IPS-NIHi7 (cell line): ENCODE data around the gene CCT2.
"Not testable (repeated sequence)": the region's sequence is repeated elsewhere in the genome, so short reads cannot be mapped to it uniquely, and the experiment has no call there.

ENCODE experiments used
- DNase-seq: peaks from one replicate; pipeline ENCODE4 v3.0.0; 2012; ENCODE audit warnings: mixed read lengths; ENCODE audit errors: extremely low spot score

CCT2 gene

GRCh38 chr12:69588527-69588926 is 3.3 kb downstream of the CCT2 start:
- DNase-seq: no peak

- DNase-seq: no peak
Observed at GRCh38 chr12:69589082-69589481, 3.8 kb downstream of the CCT2 start.

- DNase-seq: no peak
Observed at GRCh38 chr12:69595689-69596088, 10.4 kb downstream of the CCT2 start.

GRCh38 chr12:69598174-69598753 is 13.0 kb downstream of the CCT2 start:
- no peak for DNase-seq

- no peak for DNase-seq
Observed at GRCh38 chr12:69600804-69601203, 15.5 kb downstream of the CCT2 start.

- DNase-seq: no peak
Observed at GRCh38 chr12:69601962-69602685, 16.9 kb downstream of the CCT2 start.

GRCh38 chr12:69602954-69603353 is 17.7 kb downstream of the CCT2 start:
- no peak for DNase-seq

- DNase-seq: not testable (repeated sequence)
Observed at GRCh38 chr12:69603556-69603955, 18.3 kb downstream of the CCT2 start.

- not testable (repeated sequence) for DNase-seq
Observed at GRCh38 chr12:69604275-69604674, 19.0 kb downstream of the CCT2 start.

- no peak for DNase-seq
Observed at GRCh38 chr12:69608114-69608513, 22.9 kb downstream of the CCT2 start.

- no peak for DNase-seq
Observed at GRCh38 chr12:69610126-69610525, 24.9 kb downstream of the CCT2 start.

- no peak for DNase-seq
Observed at GRCh38 chr12:69610729-69611128, 25.5 kb downstream of the CCT2 start, which contains the start of gene LRRC10. Gene LRRC10, minus strand, starts transcription at chr12:69610907. Its CDS starts 69 bp downstream, at chr12:69610838.

GRCh38 chr12:69613351-69613750 is 28.1 kb downstream of the CCT2 start:
- no peak for DNase-seq

GRCh38 chr12:69616025-69616424 is 30.8 kb downstream of the CCT2 start:
- no peak for DNase-seq

GRCh38 chr12:69619050-69619449 is 33.8 kb downstream of the CCT2 start:
- DNase-seq: no peak

- no peak for DNase-seq
Observed at GRCh38 chr12:69620077-69620476, 34.8 kb downstream of the CCT2 start.

- no peak for DNase-seq
Observed at GRCh38 chr12:69620921-69621320, 35.7 kb downstream of the CCT2 start.

GRCh38 chr12:69621551-69621950 is 36.3 kb downstream of the CCT2 start:
- DNase-seq: no peak

GRCh38 chr12:69623970-69624369 is 38.7 kb downstream of the CCT2 start:
- no peak for DNase-seq

GRCh38 chr12:69627501-69627900 is 42.2 kb downstream of the CCT2 start:
- DNase-seq: no peak

GRCh38 chr12:69630191-69630590 is 44.9 kb downstream of the CCT2 start:
- DNase-seq: peak; percentile 58

GRCh38 chr12:69633061-69633460 is 47.8 kb downstream of the CCT2 start:
- no peak for DNase-seq

GRCh38 chr12:69639400-69640016 is 54.2 kb downstream of the CCT2 start:
- peak; percentile 91 for DNase-seq
